Measurements from ENCODE around the gene POFUT1.
"Not testable (repeated sequence)": the region's sequence is repeated elsewhere in the genome, so short reads cannot be mapped to it uniquely, and the experiment has no call there.

Gene POFUT1

DNA sequence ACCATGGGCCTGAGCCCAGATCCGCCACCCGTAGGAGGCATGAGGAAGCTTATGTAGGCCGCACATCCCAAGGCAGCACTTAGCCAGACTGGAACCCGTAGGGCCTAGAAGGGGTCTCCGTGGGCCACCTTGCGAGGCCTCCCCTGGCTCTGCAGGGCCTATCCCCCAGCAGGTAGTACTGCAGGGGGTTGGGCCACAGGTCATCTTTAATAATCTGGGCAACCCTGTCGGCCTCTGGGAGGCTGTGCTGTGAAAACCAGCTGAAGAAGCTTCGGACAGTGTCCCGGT, 18.6 kb upstream of the POFUT1 start:
- DNase-seq (ENCODE audit: low read depth): no peak

DNA sequence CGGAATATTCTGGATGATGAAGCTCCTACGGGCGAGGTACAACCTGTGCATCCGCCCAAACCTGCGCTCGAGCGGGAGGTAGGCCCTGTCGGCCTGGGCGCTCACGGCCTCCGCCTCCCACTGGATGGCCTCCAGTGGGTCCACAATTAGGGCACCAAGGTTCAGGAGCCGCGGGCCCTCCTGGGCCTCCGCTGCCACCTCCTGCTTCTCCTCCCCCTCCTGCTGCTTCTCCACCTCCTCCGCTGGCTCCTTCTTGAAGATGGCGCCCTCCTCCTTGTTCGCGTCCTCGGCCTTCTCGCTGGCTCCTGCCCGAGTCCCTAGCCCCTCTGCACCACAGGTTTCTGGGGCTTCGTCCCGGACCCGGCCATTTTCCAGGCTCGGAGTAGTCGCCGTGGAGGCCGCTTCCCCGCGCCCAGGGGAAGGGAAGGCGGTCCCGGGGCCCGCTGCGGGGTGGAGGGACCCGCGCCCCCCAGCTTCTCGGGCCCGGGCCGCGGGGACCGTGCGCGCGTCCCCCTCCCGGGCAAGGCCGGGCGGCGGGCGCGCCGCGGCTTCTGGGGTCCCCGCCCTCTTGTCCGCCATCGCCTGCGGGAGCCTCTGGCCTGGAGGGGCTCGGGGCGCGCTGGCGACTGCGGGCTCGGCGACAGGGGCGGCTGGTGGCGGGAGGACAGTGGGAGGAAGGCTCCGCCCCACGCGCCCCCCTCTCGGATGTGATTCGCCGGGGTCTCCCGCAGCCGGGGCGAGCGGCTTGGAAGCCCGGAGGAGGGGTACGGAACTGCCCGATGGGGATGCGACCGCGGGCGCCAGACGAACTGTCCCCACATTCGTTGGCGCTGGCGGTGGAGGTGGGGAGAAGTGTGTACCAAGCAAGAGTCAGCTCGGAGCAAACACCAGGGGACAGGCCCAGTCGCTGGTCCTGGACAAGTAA, 17.7 kb upstream of the POFUT1 start:
- DNase-seq (ENCODE audit: low read depth): no peak

DNA sequence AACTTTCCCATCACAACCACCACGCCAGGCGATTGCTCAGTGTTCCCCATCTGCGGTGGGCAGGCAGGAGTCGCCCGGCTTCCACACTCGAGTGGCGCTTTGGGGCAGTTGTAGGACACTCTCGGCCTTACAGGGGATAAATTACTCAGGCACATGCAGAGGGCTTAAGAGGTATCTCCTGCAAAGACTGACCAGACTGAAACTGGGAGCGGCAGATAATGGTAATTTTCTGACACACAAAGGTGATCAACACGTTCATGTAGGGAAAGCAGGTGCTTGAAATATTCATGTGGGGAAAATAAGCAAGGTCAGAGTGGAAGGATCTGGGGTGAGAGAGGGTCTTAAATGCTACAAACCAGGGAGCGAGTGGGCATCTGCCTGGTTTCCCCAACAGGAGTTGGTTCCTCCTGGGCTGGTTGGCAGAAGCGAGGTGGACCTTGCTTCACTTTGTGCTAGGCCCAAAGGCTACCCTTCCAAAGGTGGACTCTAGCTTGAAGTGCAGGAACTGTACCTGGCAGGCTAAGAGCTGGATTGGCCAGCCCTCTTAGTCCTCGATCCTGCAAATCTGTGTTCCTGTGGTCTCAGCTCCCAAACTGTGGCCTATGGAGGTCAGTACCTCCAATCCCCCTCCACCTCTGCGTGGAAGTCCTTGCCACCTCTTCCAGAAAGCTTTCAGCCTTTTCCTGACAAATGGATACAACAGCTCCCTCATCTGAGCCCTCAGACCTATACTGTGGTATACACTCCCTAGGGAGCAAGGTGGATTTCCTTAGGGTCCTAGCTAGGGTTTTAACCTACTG, 16.9 kb upstream of the POFUT1 start:
- DNase-seq (ENCODE audit: low read depth): no peak

DNA sequence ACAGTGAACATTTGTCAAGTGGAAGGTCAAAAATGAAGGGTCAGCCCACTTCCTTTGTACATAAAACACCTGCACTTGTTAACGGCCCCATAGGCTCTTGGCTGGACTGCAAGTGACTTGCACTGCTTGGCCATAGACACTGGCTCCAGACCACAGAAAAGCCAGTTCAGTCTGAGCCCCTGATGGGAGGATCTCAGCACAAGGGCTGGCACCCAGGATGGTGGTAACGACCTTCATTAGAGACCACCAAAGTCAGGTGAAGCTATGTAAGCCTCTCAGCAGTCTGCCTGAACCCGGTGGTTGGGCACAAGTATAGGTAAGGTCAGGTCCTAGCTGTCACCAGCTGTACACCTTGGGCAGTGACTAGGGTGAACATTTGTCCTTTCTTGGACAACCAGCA, 16.3 kb upstream of the POFUT1 start:
- no peak for DNase-seq (ENCODE audit: low read depth)

GRCh38 chr20:32191873-32192272, 15.8 kb upstream of the POFUT1 start:
- no peak for DNase-seq (ENCODE audit: low read depth)

- no peak for DNase-seq (ENCODE audit: low read depth)
Measured at GRCh38 chr20:32192698-32193097, 15.0 kb upstream of the POFUT1 start.

GRCh38 chr20:32193336-32193735, 14.3 kb upstream of the POFUT1 start:
- DNase-seq (ENCODE audit: low read depth): not testable (repeated sequence)

DNA sequence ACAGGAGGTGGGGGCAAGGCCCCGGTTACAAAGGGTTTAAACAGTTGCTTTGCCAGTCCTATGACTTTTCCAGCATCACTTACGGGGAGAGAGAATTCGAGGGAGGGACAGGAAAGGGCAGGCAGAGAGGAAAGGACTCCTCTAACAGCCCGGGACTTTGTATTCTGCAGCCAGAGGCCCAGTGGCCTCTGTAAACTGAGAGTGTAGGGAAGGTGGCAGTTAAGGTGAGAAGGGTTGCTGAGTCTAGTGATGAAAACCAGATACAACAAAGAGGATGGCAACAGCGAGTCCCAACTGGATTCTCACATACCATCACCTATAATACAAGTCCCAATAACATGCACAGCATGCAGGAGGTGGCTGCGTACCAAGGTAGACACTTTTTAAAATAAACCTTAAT, 13.7 kb upstream of the POFUT1 start:
- no peak for DNase-seq (ENCODE audit: low read depth)

GRCh38 chr20:32195581-32195980, 12.1 kb upstream of the POFUT1 start:
- no peak for DNase-seq (ENCODE audit: low read depth)

DNA sequence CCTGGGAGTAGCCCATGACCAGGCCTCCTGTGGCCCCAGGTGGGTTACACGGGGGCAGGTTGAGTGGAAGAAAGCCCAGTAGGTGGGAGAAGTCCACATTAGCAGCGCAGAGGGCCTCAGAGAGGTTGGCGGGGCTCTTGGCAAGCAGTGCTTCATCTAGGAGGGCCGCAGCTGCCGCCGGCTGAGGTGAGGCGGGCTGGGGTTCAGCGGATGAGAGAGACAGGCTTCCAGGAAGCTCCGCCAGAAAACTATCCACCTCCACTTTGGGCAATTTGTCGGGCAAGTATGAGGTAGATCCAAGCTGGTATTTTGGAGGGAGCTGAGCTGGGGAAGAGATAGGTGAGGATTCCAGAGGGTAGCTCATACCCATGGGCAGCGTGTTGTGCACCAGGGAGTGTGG, 11.1 kb upstream of the POFUT1 start:
- not testable (repeated sequence) for DNase-seq (ENCODE audit: low read depth)

DNA sequence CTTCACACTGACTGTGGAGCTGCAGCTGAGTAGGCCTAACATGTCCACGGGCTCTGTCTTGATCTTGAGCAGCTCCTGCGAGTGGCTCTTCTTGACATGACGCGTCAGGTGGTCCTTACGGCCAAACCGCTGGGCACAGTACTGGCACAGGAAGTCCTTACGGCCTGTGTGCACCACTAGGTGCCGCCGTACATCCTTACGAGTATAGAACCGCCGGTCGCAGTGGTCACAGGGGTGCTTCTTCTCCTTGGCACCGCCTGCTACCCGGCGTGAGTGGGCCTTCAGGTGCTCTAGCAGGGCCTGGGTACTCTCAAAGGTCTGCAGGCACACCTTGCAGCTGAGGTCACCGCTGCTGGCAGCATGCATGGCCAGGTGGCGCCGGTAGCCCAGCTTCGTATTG, 10.5 kb upstream of the POFUT1 start:
- not testable (repeated sequence) for DNase-seq (ENCODE audit: low read depth)

DNA sequence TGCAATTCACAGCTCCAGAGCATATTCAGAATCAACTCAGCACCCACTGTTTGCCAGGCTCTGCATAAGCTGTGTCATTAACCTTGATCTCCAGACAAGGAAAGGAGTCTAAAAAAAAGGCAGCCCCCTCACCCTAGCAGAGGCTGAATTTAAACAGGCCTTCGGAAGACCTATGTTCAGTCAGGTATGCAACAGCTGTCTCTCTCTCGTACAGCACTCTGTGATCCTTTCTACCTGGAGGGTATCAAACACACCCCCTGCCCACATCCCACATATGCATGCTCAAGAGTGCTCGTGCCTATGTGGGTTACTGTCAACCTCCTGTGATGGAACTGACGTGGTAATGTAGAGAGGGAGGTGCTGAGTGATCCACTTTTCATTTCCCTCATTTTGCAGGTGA, 8.7 kb upstream of the POFUT1 start:
- no peak for DNase-seq (ENCODE audit: low read depth)

GRCh38 chr20:32201296-32201976, 6.2 kb upstream of the POFUT1 start:
- no peak for DNase-seq (ENCODE audit: low read depth)

DNA sequence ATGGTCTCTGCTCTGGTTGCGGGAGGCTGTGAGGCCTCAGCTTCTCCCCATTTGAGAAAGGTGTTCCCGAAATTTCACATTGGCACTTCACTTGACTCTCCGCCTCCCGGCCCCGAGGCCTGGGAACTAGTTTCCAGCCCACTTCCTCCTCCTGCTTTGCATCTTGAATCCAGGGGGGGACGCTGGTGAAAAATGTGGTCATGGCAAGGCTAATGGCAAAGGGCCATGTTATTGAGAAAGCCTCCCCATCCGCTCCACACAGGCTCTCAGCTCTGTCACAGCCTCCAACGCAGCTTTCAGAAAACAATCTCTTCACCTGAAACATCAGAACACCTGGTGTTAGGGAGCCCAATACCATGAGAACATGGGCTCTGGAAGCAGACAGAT, 5.7 kb upstream of the POFUT1 start:
- DNase-seq (ENCODE audit: low read depth): no peak

DNA sequence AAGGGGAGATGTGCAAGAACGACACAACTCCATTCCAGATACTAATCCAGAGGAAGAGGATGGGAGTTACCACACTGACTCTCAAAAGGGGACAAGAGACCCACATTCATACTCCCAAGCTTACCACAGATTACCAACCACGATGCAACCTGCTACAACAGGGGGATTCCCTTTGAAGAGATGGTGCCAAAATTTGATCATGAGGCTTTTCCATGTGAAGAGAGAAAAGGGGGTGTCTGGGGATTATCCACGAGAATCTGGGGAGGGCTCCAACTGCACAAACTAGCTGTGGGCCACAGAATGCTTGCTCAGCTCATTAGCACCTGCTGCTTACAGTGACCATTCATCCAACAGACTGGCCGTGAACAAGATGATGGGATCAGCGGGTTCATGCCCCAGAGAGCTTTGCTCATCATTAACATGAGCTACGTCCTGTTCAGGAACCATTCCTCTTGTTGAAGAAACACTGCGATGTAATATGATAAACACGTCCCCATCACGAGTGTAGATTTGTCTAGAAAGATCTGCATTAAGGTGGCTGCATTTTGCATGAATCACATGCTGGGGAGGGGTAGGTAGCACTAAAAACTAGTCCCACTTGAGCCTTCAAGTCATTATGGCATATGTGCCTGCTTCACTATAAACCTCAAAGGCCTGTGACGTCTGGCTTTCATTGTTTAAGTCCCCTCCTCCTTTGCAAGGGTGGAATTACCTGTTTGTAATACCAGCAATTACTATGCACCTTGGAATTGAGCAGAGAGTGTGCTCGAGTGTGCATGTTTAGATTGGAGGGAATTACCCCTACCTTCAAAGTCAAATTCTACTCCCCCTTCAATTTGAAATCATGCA, 4.1 kb upstream of the POFUT1 start:
- DNase-seq (ENCODE audit: low read depth): no peak

DNA sequence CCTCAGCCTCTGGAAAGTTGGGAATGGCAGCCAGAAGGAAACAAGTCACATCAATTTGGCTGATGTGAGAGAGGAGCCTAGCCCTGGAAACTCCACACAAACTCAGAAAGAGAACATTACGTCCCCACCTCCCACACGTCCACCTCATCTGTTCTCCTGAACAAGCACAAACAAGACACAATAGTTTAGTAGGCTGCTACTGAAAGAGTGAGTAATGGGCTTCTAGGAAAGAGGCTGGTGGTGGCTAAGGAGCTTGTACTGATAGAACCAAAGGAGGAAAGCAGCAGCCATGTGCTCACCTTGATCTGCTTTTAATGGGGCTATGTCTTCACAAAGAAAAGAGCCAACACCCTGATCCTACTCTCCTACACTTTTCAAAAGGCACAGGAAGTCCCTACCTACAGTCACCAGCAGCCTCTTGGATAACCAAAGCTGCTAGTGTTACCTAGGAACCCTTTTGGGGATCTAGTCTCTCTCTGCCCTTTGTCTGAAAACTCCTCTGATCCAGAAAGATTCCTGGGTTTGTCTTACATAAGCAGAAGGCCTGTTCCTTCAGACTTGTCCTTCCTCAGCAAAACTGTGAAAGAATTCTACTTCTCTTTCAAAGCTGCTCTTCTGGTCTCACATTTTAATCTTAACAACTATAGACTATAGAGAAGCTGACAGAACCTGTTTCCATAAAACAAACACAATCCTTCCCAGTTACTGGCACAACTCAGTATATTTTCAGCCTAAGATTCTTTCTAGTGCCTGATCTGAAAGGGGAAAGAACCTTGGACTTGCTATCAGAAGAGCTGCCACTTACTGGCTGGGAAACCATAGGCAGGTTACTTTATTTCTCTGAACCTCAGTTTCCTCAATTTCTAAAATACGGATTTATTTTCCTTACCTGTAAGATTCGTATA, 3.2 kb upstream of the POFUT1 start:
- DNase-seq (ENCODE audit: low read depth): no peak

- no peak for DNase-seq (ENCODE audit: low read depth)
Measured at GRCh38 chr20:32205110-32205842, 2.4 kb upstream of the POFUT1 start.

- DNase-seq (ENCODE audit: low read depth): no peak
Measured at GRCh38 chr20:32205843-32206759, 1.6 kb upstream of the POFUT1 start.
